Measurements from ENCODE around the gene NHLRC4.

Gene NHLRC4

DNA sequence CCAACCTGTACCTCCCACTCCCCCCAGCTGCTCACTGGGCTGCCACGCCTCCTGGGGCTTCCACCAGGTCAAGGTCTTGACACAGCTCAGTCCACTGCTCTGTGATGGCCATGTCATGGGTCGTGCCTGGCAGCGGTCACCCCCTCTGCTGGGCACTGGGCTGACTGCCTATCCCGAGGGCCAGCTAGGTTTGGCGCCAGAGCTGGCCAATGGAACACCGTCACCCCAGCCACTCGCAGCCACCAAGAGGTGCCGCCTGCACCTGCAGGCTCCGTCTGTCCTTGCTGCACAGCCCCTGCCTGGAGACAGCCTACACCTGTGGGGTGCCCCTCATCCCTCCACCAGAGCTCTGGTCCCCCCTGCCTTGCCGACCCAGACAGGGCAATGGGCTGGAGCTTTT is 18.5 kb downstream of the NHLRC4 start (continued):
- TF ChIP-seq, protein P1, sequence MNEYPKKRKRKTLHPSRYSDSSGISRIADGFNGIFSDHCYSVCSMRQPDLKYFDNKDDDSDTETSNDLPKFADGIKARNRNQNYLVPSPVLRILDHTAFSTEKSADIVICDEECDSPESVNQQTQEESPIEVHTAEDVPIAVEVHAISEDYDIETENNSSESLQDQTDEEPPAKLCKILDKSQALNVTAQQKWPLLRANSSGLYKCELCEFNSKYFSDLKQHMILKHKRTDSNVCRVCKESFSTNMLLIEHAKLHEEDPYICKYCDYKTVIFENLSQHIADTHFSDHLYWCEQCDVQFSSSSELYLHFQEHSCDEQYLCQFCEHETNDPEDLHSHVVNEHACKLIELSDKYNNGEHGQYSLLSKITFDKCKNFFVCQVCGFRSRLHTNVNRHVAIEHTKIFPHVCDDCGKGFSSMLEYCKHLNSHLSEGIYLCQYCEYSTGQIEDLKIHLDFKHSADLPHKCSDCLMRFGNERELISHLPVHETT (tag by site-specific recombination; IDR thresholded peaks at IDR 0.05), result no peak
- TF ChIP-seq ZNF670 (tag by site-specific recombination; IDR thresholded peaks at IDR 0.05; ENCODE audit: low read depth) (no peak), ZNF843 (tag by site-specific recombination; IDR thresholded peaks at IDR 0.05) (peak; percentile 59; the same call in 1 of the 2 replicates), ZNF184 (tag by site-specific recombination; IDR thresholded peaks at IDR 0.05) (no peak)

DNA sequence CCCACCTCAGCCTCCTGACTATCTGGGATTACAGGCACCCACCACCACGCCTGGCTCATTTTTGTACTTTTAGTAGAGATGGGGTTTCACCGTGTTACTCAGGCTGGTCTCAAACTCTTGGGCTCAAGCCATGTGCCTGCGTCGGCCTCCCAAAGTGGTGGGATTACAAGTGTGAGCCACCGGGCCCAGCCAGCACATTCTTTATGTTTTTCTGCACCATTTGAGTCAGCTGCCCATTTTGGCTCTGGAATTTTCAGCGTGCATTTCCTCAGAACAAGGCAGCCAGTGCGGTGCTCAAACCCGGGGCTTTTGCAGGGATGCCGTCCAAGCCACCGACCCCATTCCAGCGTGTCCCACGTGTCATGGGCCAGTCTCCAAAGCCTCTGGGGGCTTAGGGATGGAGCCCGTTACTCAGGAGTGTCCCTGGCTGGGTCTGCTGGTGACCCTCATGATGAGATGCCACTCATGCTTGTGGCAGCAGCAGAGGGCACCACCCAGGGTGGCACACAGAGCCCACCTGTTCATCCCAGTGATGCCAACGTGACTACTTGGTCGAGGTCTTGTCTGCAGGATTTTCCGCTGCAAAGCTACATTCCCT is 19.3 kb downstream of the NHLRC4 start:
- ChIA-PET POLR2A (interaction anchor here (1.5 to 2.1 kb wide), 2 partner anchors 59 to 194 kb away, joined by 3 to 8 read pairs; no protein-coding TSS in a partner anchor), CTCF (interaction anchor here (0.5 to 1.3 kb wide), 3 partner anchors 14 to 194 kb away, joined by 3 to 4 read pairs (median 3); no protein-coding TSS in a partner anchor)
- TF ChIP-seq, protein P2, sequence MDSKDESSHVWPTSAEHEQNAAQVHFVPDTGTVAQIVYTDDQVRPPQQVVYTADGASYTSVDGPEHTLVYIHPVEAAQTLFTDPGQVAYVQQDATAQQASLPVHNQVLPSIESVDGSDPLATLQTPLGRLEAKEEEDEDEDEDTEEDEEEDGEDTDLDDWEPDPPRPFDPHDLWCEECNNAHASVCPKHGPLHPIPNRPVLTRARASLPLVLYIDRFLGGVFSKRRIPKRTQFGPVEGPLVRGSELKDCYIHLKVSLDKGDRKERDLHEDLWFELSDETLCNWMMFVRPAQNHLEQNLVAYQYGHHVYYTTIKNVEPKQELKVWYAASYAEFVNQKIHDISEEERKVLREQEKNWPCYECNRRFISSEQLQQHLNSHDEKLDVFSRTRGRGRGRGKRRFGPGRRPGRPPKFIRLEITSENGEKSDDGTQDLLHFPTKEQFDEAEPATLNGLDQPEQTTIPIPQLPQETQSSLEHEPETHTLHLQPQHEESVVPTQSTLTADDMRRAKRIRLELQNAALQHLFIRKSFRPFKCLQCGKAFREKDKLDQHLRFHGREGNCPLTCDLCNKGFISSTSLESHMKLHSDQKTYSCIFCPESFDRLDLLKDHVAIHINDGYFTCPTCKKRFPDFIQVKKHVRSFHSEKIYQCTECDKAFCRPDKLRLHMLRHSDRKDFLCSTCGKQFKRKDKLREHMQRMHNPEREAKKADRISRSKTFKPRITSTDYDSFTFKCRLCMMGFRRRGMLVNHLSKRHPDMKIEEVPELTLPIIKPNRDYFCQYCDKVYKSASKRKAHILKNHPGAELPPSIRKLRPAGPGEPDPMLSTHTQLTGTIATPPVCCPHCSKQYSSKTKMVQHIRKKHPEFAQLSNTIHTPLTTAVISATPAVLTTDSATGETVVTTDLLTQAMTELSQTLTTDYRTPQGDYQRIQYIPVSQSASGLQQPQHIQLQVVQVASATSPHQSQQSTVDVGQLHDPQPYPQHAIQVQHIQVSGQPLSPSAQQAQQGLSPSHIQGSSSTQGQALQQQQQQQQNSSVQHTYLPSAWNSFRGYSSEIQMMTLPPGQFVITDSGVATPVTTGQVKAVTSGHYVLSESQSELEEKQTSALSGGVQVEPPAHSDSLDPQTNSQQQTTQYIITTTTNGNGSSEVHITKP (tag by site-specific recombination; IDR thresholded peaks at IDR 0.05), result no peak
- TF ChIP-seq ZNF664 (tag by site-specific recombination; IDR thresholded peaks at IDR 0.05), result no peak
- no peak for TF ChIP-seq ZNF202 (tag by site-specific recombination; IDR thresholded peaks at IDR 0.05; ENCODE audit: borderline replicate concordance)
- TF ChIP-seq, protein P3, sequence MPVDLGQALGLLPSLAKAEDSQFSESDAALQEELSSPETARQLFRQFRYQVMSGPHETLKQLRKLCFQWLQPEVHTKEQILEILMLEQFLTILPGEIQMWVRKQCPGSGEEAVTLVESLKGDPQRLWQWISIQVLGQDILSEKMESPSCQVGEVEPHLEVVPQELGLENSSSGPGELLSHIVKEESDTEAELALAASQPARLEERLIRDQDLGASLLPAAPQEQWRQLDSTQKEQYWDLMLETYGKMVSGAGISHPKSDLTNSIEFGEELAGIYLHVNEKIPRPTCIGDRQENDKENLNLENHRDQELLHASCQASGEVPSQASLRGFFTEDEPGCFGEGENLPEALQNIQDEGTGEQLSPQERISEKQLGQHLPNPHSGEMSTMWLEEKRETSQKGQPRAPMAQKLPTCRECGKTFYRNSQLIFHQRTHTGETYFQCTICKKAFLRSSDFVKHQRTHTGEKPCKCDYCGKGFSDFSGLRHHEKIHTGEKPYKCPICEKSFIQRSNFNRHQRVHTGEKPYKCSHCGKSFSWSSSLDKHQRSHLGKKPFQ (tag by site-specific recombination; IDR thresholded peaks at IDR 0.05), result 0 out of 2 replicates have a peak, but pooled peaks have one; percentile 57
- no peak for TF ChIP-seq PRDM1 (tag by site-specific recombination; IDR thresholded peaks at IDR 0.05)
- peak; percentile 86 for TF ChIP-seq ZNF600 (tag by site-specific recombination; IDR thresholded peaks at IDR 0.05)
- TF ChIP-seq, protein P4, sequence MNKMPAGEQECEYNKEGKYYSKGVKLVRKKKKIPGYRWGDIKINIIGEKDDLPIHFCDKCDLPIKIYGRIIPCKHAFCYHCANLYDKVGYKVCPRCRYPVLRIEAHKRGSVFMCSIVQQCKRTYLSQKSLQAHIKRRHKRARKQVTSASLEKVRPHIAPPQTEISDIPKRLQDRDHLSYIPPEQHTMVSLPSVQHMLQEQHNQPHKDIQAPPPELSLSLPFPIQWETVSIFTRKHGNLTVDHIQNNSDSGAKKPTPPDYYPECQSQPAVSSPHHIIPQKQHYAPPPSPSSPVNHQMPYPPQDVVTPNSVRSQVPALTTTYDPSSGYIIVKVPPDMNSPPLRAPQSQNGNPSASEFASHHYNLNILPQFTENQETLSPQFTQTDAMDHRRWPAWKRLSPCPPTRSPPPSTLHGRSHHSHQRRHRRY (tag by site-specific recombination; IDR thresholded peaks at IDR 0.05), result no peak
- TF ChIP-seq, protein P5, sequence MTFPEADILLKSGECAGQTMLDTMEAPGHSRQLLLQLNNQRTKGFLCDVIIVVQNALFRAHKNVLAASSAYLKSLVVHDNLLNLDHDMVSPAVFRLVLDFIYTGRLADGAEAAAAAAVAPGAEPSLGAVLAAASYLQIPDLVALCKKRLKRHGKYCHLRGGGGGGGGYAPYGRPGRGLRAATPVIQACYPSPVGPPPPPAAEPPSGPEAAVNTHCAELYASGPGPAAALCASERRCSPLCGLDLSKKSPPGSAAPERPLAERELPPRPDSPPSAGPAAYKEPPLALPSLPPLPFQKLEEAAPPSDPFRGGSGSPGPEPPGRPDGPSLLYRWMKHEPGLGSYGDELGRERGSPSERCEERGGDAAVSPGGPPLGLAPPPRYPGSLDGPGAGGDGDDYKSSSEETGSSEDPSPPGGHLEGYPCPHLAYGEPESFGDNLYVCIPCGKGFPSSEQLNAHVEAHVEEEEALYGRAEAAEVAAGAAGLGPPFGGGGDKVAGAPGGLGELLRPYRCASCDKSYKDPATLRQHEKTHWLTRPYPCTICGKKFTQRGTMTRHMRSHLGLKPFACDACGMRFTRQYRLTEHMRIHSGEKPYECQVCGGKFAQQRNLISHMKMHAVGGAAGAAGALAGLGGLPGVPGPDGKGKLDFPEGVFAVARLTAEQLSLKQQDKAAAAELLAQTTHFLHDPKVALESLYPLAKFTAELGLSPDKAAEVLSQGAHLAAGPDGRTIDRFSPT (tag by site-specific recombination; IDR thresholded peaks at IDR 0.05), result peak; percentile 95
- H3K27ac ChIP-seq (ENCODE audit: extremely low read depth, low read depth, low read length), result no peak overlapping the region
- H3K36me3 ChIP-seq (ENCODE audit: control insufficient read depth in 2 of 2, insufficient read depth in 1 of 2, low read length in 2 of 2), result peaks cover 0 to 9% of the 10 kb centered on the region in 2 experiments; a peak in 1 of 3 replicates
- H3K9me3 ChIP-seq (ENCODE audit: control insufficient read depth, insufficient read depth, low read depth, low read length), result no peaks in the 10 kb centered on the region
- H3K4me3 ChIP-seq (ENCODE audit: low read depth, low read length), result no peak overlapping the region
- H3K4me1 ChIP-seq (ENCODE audit: control insufficient read depth, insufficient read depth, low read length), result peaks cover 9% of the 10 kb centered on the region; the same call in 1 of the 2 replicates

Measured in HEK293 (cell line).